WTC11 (cell line): Measurements from ENCODE around the gene VIPR2. TPM values are rescaled to one million over a fixed set of nuclear protein-coding genes. Genes with fewer than 3 reads are reported as not detected.

Experiments used
- ATAC-seq: fragments of 200-7000 bp; cut with Tn5 transposase; 2 replicates; pipeline ENCODE4 v1.10.0; 2021; ENCODE audit warnings: mild to moderate bottlenecking, moderate library complexity
- CTCF ChIA-PET: fragments of 300-600 bp; sonication (Branson Sonifier 250); formaldehyde crosslinking; loops from one replicate; lab custom pipeline; 2021; ENCODE audit warnings: antibody characterized with exemption; lab: Charles Lee
- POLR2A ChIA-PET: fragments of 350-600 bp; sonication (Branson Sonifier 250); formaldehyde crosslinking; loops from one replicate; lab custom pipeline; 2021; ENCODE audit warnings: antibody characterized with exemption; lab: Charles Lee
- DNase-seq: peaks from one replicate; pipeline ENCODE4 v3.0.0; 2021; ENCODE audit warnings: low spot score
- H3K27ac Mint-ChIP-seq: 2 replicates; pipeline ENCODE4 v1.8.0; 2021; ENCODE audit warnings: mixed read lengths
- H3K27me3 Mint-ChIP-seq: 2 replicates; pipeline ENCODE4 v1.8.0; 2021; ENCODE audit warnings: low read depth, mild to moderate bottlenecking, moderate library complexity, mixed read lengths
- H3K36me3 Mint-ChIP-seq: 2 replicates; pipeline ENCODE4 v1.8.0; 2021; ENCODE audit warnings: mixed read lengths
- H3K4me1 Mint-ChIP-seq: 2 replicates; pipeline ENCODE4 v1.8.0; 2022; ENCODE audit warnings: mixed read lengths
- H3K4me3 Mint-ChIP-seq: 2 replicates; pipeline ENCODE4 v1.8.0; 2021; ENCODE audit warnings: mild to moderate bottlenecking, moderate library complexity, mixed read lengths
- H3K9me3 Mint-ChIP-seq: 2 replicates; pipeline ENCODE4 v1.8.0; 2021; ENCODE audit warnings: mixed read lengths
- ATF6 ChIP-seq: sonication (generic); formaldehyde crosslinking; IDR thresholded peaks from 2 replicates; pipeline ENCODE4 v1.8.1; 2023; ENCODE audit warnings: mild to moderate bottlenecking, missing genetic modification reagents
- CREB1 ChIP-seq: sonication (generic); formaldehyde crosslinking; IDR thresholded peaks from 2 replicates; pipeline ENCODE4 v1.8.0; 2023; ENCODE audit warnings: mild to moderate bottlenecking, missing genetic modification reagents
- CREM ChIP-seq: sonication (generic); formaldehyde crosslinking; IDR thresholded peaks from 2 replicates; pipeline ENCODE4 v1.8.1; 2022; ENCODE audit warnings: mild to moderate bottlenecking, missing genetic modification reagents, moderate library complexity
- GTF2I ChIP-seq: fragments of 250-450 bp; sonication (Bioruptor Pico); conservative IDR thresholded peaks from 2 replicates; pipeline ENCODE4 v1.4.0; 2021; ENCODE audit warnings: mild to moderate bottlenecking
- HMGXB4 ChIP-seq: sonication (generic); formaldehyde crosslinking; IDR thresholded peaks from 2 replicates; pipeline ENCODE4 v1.8.1; 2023; ENCODE audit warnings: mild to moderate bottlenecking, moderate library complexity, missing genetic modification reagents
- MXD4 ChIP-seq: fragments of 250-450 bp; sonication (Bioruptor Pico); IDR thresholded peaks from 2 replicates; pipeline ENCODE4 v1.8.0; 2021; ENCODE audit warnings: mild to moderate bottlenecking, moderate library complexity, borderline replicate concordance
- NFE2L1 ChIP-seq: sonication (generic); formaldehyde crosslinking; IDR thresholded peaks from 2 replicates; pipeline ENCODE4 v1.8.1; 2023; ENCODE audit warnings: missing genetic modification reagents
- NFYB ChIP-seq: sonication (generic); formaldehyde crosslinking; conservative IDR thresholded peaks from 2 replicates; pipeline ENCODE4 v1.8.0; 2022; ENCODE audit warnings: low read depth, missing genetic modification reagents
- NR1H2 ChIP-seq: sonication (generic); formaldehyde crosslinking; IDR thresholded peaks from 2 replicates; pipeline ENCODE4 v1.9.0; 2021; ENCODE audit warnings: mild to moderate bottlenecking, moderate library complexity, missing genetic modification reagents
- SMAD3 ChIP-seq: sonication (generic); formaldehyde crosslinking; IDR thresholded peaks from 2 replicates; pipeline ENCODE4 v1.8.0; 2022; ENCODE audit warnings: missing genetic modification reagents, mild to moderate bottlenecking, borderline replicate concordance
- SP1 ChIP-seq: sonication (generic); formaldehyde crosslinking; conservative IDR thresholded peaks from 2 replicates; pipeline ENCODE4 v1.8.1; 2022; ENCODE audit warnings: missing genetic modification reagents
- STAT6 ChIP-seq: sonication (generic); formaldehyde crosslinking; conservative IDR thresholded peaks from 2 replicates; pipeline ENCODE4 v1.8.1; 2023; ENCODE audit warnings: mild to moderate bottlenecking, low read depth, missing genetic modification reagents, moderate library complexity
- ZBTB21 ChIP-seq: sonication (generic); formaldehyde crosslinking; IDR thresholded peaks from 2 replicates; pipeline ENCODE4 v1.8.1; 2023; ENCODE audit warnings: mild to moderate bottlenecking, missing genetic modification reagents, borderline replicate concordance
- ZBTB43 ChIP-seq: sonication (generic); formaldehyde crosslinking; IDR thresholded peaks from 2 replicates; pipeline ENCODE4 v1.8.1; 2023; ENCODE audit warnings: mild to moderate bottlenecking, missing genetic modification reagents
- ZMAT4 ChIP-seq: fragments of 250-450 bp; sonication (Bioruptor Pico); IDR thresholded peaks from 2 replicates; pipeline ENCODE4 v1.9.0; 2021; ENCODE audit warnings: mild to moderate bottlenecking
- ZNF425 ChIP-seq: fragments of 250-450 bp; sonication (Bioruptor Pico); conservative IDR thresholded peaks from 2 replicates; pipeline ENCODE4 v1.9.0; 2021; ENCODE audit warnings: mild to moderate bottlenecking
- ZNF532 ChIP-seq: fragments of 250-450 bp; sonication (Bioruptor Pico); IDR thresholded peaks from 2 replicates; pipeline ENCODE4 v1.9.0; 2021; ENCODE audit warnings: mild to moderate bottlenecking, borderline replicate concordance
- total RNA-seq: library from RNA; stranded (reverse); gene quantifications from 3 replicates; pipeline ENCODE4 v1.2.3, GENCODE V29; 2021

The VIPR2 gene
- total RNA-seq, 1 experiment from 2014 or later = 7.5 TPM

- POLR2A ChIA-PET = no interaction called here
- DNase-seq (peak; percentile 81), ATAC-seq (peak; percentile 99)
- no peaks in the 10 kb centered on the region for H3K27me3 Mint-ChIP-seq
- TF ChIP-seq SP1 (CRISPR knock-in tag) (peak; percentile 43), NFYB (peak; percentile 45; the same call in 1 of the 2 replicates), CREM (CRISPR knock-in tag) (no peak)
- TF ChIP-seq, all 79 proteins: peak for 2
- no peak overlapping the region for H3K27ac Mint-ChIP-seq
- CTCF ChIA-PET = interaction anchor here (0.6 kb wide), 1 partner anchor 130 kb away, joined by 3 read pairs; no protein-coding TSS in a partner anchor
- H3K36me3 Mint-ChIP-seq = no peaks in the 10 kb centered on the region
- H3K4me1 Mint-ChIP-seq = peaks cover 9% of the 10 kb centered on the region
- peaks cover 8% of the 10 kb centered on the region for H3K9me3 Mint-ChIP-seq
- no peak overlapping the region for H3K4me3 Mint-ChIP-seq
These were observed 123.7 kb downstream of the VIPR2 start for GRCh38 chr7:159020987-159021386.

GRCh38 chr7:159019111-159019510, 125.6 kb downstream of the VIPR2 start:
- CTCF ChIA-PET = no interaction called here
- ATAC-seq (no peak), DNase-seq (no peak)
- no peak for TF ChIP-seq HMGXB4
- no peak for TF ChIP-seq ZBTB43 (CRISPR knock-in tag)
- TF ChIP-seq ZBTB21 (CRISPR knock-in tag) = no peak
- Mint-ChIP-seq H3K4me3 (no peak overlapping the region), H3K27me3 (no peaks in the 10 kb centered on the region), H3K27ac (no peak overlapping the region), H3K36me3 (no peaks in the 10 kb centered on the region), H3K4me1 (peaks cover 19% of the 10 kb centered on the region), H3K9me3 (peaks cover 8% of the 10 kb centered on the region)
- POLR2A ChIA-PET = no interaction called here

GRCh38 chr7:159017741-159018140, 126.9 kb downstream of the VIPR2 start:
- Mint-ChIP-seq H3K4me3 (no peak overlapping the region), H3K27me3 (no peaks in the 10 kb centered on the region), H3K36me3 (no peaks in the 10 kb centered on the region), H3K4me1 (peaks cover 19% of the 10 kb centered on the region), H3K27ac (no peak overlapping the region), H3K9me3 (peaks cover 8% of the 10 kb centered on the region)
- POLR2A ChIA-PET = no interaction called here
- no peak for DNase-seq
- no peak for ATAC-seq
- CTCF ChIA-PET = interaction anchor here (0.6 kb wide), 1 partner anchor 41 kb away, joined by 3 read pairs; no protein-coding TSS in a partner anchor
- TF ChIP-seq MXD4 (CRISPR knock-in tag) = no peak
- TF ChIP-seq GTF2I (CRISPR knock-in tag) = no peak
- TF ChIP-seq ZNF425 (CRISPR knock-in tag) = no peak
- no peak for TF ChIP-seq ZMAT4 (CRISPR knock-in tag)
- TF ChIP-seq SP1 (CRISPR knock-in tag) = no peak
- TF ChIP-seq ZNF532 (CRISPR knock-in tag) = no peak
- no peak for TF ChIP-seq ATF6 (CRISPR knock-in tag)
- no peak for TF ChIP-seq NFE2L1 (CRISPR knock-in tag)
- no peak for TF ChIP-seq CREB1 (CRISPR knock-in tag)
- no peak for TF ChIP-seq NR1H2 (CRISPR knock-in tag)
- no peak for TF ChIP-seq SMAD3
- TF ChIP-seq STAT6 (CRISPR knock-in tag) = no peak
